Measurements from ENCODE around the gene EHD3.

Gene EHD3

DNA sequence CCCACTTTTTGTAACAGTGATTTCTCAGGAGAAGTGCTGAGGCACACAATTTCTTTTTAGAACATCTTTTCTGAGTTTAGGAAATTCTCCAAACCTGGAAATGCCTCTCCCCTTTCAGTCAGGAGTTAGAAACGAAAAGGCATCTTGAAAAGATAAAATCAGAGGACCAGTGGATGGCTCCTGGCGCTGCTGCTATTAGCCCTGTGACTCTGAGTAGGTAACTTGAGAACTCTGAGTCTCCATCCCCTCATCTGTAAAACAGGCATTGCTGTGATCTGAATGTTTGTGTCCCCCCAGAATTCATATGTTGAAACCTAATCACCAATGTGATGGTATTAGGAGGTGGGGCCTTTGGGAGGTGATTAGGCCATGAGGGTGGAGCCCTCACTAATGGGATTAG, 50.2 kb downstream of the EHD3 start:
- DNase-seq (ENCODE audit: low read depth): no peak
- TF ChIP-seq, protein P1, sequence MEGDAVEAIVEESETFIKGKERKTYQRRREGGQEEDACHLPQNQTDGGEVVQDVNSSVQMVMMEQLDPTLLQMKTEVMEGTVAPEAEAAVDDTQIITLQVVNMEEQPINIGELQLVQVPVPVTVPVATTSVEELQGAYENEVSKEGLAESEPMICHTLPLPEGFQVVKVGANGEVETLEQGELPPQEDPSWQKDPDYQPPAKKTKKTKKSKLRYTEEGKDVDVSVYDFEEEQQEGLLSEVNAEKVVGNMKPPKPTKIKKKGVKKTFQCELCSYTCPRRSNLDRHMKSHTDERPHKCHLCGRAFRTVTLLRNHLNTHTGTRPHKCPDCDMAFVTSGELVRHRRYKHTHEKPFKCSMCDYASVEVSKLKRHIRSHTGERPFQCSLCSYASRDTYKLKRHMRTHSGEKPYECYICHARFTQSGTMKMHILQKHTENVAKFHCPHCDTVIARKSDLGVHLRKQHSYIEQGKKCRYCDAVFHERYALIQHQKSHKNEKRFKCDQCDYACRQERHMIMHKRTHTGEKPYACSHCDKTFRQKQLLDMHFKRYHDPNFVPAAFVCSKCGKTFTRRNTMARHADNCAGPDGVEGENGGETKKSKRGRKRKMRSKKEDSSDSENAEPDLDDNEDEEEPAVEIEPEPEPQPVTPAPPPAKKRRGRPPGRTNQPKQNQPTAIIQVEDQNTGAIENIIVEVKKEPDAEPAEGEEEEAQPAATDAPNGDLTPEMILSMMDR (conservative IDR thresholded peaks at IDR 0.05; ENCODE audit: low read depth, low read length): no peak

DNA sequence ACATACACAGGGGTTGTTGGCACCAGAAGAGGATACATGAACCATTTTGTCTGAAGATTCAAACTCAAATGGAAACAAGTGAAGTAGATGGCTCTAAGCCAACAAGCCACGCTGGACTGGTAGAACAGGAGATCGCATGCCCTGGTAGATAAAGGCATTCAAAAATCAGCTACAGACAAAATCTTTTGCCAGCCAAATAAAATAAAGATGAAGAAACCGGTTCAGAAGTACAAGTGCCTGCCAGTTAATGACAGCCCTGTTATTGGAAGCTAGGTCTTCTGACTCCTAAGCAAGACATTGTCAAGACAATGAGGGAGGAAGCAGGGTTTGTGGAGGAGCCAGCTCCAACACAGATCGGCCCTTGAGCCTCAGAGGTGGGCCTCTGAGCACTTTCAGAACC, 52.3 kb downstream of the EHD3 start:
- H3K4me3 ChIP-seq (ENCODE audit: low read depth, low read length): no peak overlapping the region
- TF ChIP-seq, protein P1 (conservative IDR thresholded peaks at IDR 0.05; ENCODE audit: low read depth, low read length): no peak
- DNase-seq (ENCODE audit: low read depth): no peak

More for the DNA sequence above, 50.2 kb downstream of the EHD3 start:
- no peak overlapping the region for H3K4me3 ChIP-seq (ENCODE audit: low read depth, low read length)

DNA sequence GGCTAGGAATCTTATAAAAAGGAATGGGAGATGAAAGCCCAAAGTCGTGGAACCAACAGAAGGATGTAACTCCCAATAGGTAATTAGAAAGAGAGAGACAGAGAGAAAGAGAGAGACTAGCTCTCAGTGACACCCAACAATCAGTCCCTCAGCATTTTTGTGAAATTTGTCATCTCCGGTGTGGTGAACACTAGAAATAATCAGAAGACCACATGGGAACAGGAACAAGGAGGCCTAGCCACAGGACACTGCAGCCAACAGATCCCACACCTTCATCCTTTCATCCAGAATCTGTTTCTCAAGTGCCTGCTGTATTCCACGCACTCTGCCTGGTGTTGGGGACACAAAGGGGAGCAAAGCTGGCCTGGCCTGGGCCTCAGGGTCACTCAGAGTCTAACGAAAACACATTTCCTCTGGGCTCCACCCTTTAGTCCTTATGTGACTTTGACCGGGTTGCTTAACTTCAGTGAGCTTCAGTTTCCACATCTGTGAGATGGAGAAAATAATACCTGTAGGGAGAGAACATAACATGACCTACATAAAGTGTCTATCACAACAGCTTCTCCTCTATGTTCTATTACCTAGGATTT, 53.1 kb downstream of the EHD3 start:
- H3K4me3 ChIP-seq (ENCODE audit: low read depth, low read length): no peak overlapping the region
- TF ChIP-seq, protein P1 (conservative IDR thresholded peaks at IDR 0.05; ENCODE audit: low read depth, low read length): no peak
- peak; percentile 41 for DNase-seq (ENCODE audit: low read depth)

DNA sequence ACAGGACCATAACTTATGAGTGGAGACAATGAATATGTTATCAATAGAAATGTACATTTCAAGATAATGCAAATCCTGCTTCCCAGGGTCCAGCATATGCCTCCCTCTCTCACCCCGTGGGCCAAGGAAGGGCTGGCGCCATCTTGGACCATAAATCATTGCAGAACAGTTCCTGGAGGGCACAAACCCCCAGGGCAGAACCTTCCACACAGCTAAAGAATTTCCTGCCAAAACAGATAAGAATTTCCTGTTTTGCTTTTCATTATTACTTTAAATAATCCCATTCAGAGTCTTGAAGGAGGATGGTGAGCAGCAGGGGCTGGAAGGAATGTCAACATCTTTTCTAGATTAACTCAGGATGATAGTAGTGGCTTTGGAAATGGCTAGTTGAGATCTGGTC, 53.7 kb downstream of the EHD3 start:
- no peak overlapping the region for H3K4me3 ChIP-seq (ENCODE audit: low read depth, low read length)
- TF ChIP-seq, protein P1 (conservative IDR thresholded peaks at IDR 0.05; ENCODE audit: low read depth, low read length): no peak
- peak; percentile 54 for DNase-seq (ENCODE audit: low read depth)

DNA sequence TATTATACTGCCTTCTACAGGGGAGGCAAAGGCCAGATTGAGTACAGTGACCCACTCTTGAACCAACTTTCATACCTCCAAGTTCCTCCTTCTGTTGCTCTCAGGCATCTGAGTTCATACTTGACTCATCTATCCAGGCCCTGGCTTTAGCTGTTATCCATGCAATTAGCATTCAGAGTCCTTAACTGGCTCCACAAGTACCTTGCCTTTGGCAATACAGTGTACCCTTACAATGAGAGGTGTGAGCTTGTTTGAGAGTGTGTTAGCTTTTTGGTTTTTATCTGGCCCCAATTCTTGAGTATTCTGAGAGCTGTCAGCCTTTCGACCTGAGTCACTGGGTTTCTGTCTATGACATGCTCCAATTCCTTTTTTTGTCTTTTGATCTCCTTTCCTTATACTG, 60.2 kb downstream of the EHD3 start:
- TF ChIP-seq, protein P1 (conservative IDR thresholded peaks at IDR 0.05; ENCODE audit: low read depth, low read length): no peak
- no peak overlapping the region for H3K4me3 ChIP-seq (ENCODE audit: low read depth, low read length)
- no peak for DNase-seq (ENCODE audit: low read depth)

DNA sequence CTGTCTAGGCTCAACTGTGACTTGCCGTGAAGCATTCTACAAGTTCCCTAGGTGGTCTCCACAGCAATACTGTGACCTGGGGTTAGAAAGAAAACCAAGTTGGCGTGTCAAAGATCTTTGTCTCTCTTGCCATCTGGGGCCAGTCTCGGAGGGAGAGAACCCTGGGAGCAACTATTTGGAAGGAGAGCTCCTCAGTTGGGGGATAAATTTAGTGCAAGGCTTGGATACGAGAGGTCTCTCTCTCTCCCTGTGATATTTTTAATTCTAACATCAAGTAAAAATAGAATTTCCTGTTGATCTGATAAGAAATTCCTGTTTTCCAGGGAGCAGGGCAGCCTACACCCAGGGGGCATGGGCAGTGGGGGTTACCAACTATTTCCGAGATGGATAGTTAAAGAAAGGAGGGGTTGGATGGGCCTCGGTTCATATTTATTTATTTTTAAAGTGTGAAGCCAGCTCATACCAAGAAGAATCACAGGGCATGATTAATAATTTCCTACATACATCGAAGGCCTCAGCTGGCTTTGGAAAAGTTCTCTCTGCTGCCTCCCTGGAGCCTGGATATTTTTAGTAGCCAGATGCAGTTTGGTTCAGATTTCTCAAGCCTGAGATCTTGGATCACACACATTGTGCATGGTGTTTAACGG, 62.8 kb downstream of the EHD3 start:
- no peak overlapping the region for H3K4me3 ChIP-seq (ENCODE audit: low read depth, low read length)
- peak; percentile 63 for DNase-seq (ENCODE audit: low read depth)
- TF ChIP-seq, protein P1 (conservative IDR thresholded peaks at IDR 0.05; ENCODE audit: low read depth, low read length): peak; percentile 27

DNA sequence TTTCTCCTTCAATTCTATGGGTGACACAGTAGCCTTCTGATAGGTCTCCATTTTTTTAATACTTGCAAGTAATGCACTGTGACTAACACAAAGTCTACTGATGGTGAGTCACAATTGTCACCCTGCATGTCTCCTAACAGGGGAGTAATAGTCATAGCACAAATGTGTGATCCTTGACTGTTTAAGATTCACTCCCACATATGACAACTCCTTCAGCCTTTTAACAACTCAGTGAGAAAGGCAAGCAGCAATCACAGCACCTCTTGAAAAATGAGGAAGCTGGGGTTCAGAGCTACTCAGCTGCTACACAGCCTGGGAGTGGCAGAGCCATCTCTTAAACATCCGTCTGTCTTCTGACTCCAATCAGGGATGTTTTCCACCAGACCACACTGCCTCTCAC, 63.8 kb downstream of the EHD3 start:
- no peak for DNase-seq (ENCODE audit: low read depth)
- no peak overlapping the region for H3K4me3 ChIP-seq (ENCODE audit: low read depth, low read length)
- TF ChIP-seq, protein P1 (conservative IDR thresholded peaks at IDR 0.05; ENCODE audit: low read depth, low read length): no peak

Data from choroid plexus epithelial cell (primary cell).